K562 treated with DMSO at 1 percent for 24 hours (cell line): ENCODE data around the gene SLC35G4. TPM values are rescaled to one million over a fixed set of nuclear protein-coding genes. Genes with fewer than 3 reads are reported as not detected.

Experiments used
- total RNA-seq: library from RNA; unstranded; fragments of 300-600 nt; gene quantifications from 2 replicates; pipeline ENCODE4 v1.2.3, GENCODE V29; 2022; ENCODE audit warnings: low read depth; ENCODE audit not compliant: insufficient read depth

Gene SLC35G4
- not detected in 2 replicates for total RNA-seq

DNA sequence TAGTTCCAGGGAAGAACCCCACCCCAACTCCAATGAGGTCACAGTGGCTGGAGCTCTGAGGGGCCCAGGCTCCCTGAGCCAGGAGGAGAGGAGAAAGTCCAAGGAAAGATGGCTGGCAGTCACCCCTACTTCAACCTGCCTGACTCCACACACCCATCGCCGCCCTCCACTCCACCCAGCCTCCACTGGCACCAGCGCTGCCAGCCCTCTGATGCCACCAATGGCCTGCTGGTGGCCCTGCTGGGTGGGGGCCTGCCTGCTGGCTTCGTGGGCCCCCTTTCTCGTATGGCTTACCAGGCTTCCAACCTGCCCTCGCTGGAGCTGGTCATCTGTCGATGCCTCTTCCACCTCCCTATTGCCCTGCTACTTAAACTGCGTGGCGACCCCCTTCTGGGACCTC lies at the start of gene SLC35G4:
TSS of gene SLC35G4 (plus strand) at position 109 of the 400 bp plus-strand sequence. CDS start at position 109, 0 bp downstream.

Other genes starting within 250 kb of the SLC35G4 start
- 0.19 and 0.22 TPM in 2 replicates for gene GNAL, start 79.7 kb downstream of the SLC35G4 start, total RNA-seq
- 30.5 and 31.4 TPM in 2 replicates for gene CHMP1B, start 241.8 kb downstream of the SLC35G4 start, total RNA-seq